ENCODE results near the gene SLC25A26.

GRCh38 chr3:66220602-66221377 is at the start of gene SLC25A26:
- TF ChIP-seq CTCF (IDR thresholded peaks at IDR 0.05) (peak in 5 of 7 experiments; percentile 8 to 28 (median 17)), POLR2A (IDR thresholded peaks at IDR 0.05) (peak; percentile 60 to 92 (median 86))

Data from body of pancreas (tissue), 4 donors.